PC-3 (cell line): Measurements from ENCODE around the gene ADAP2. TPM values are rescaled to one million over a fixed set of nuclear protein-coding genes. Genes with fewer than 3 reads are reported as not detected.
"Not testable (repeated sequence)": the region's sequence is repeated elsewhere in the genome, so short reads cannot be mapped to it uniquely, and the experiment has no call there.

Experiments used
- ATAC-seq: fragments of 200-7000 bp; cut with Tn5 transposase; 2 replicates; pipeline ENCODE4 v1.9.1; 2020; ENCODE audit warnings: mild to moderate bottlenecking, moderate library complexity
- BruUV-seq: library from RNA; stranded (reverse); fragments of 400-500 nt; replicated peaks from 2 replicates; lab custom pipeline; 2021; lab: Mats Ljungman, UMichigan
- CTCF ChIA-PET: fragments of 300-600 bp; sonication (Branson Sonifier 250); formaldehyde crosslinking; loops from one replicate; lab custom pipeline; 2022; ENCODE audit warnings: antibody characterized with exemption; lab: Charles Lee
- POLR2A ChIA-PET: fragments of 300-600 bp; sonication (Branson Sonifier 250); formaldehyde crosslinking; loops from one replicate; lab custom pipeline; 2022; ENCODE audit warnings: antibody characterized with exemption; ENCODE audit not compliant: unreplicated experiment; lab: Charles Lee
- DNase-seq: peaks from one replicate; pipeline ENCODE4 v3.0.0-alpha.2; 2015
- H2AFZ ChIP-seq: fragments of 300-600 bp; sonication (generic); 2 replicates; pipeline ENCODE4 v1.6.0; 2016; ENCODE audit warnings: antibody characterized with exemption, low read length
- H3F3A ChIP-seq: fragments of 300-600 bp; sonication (generic); one replicate; pipeline ENCODE4 v1.6.0; 2017; ENCODE audit warnings: antibody characterized with exemption, low read length, control low read depth, mild to moderate bottlenecking; ENCODE audit not compliant: unreplicated experiment
- H3K27ac ChIP-seq: fragments of 300-600 bp; sonication (generic); 2 replicates; pipeline ENCODE4 v1.5.1; 2016; ENCODE audit warnings: mild to moderate bottlenecking, low read length
- H3K27me3 ChIP-seq: fragments of 300-600 bp; sonication (generic); 2 replicates; pipeline ENCODE4 v1.6.1; 2016; ENCODE audit warnings: low read length, mixed read lengths
- H3K36me3 ChIP-seq: fragments of 300-600 bp; sonication (generic); 2 replicates; pipeline ENCODE4 v1.6.1; 2016; ENCODE audit warnings: low read depth, mixed run types, low read length, mixed read lengths
- H3K4me1 ChIP-seq: fragments of 300-600 bp; sonication (generic); 2 replicates; pipeline ENCODE4 v1.5.1; 2016; ENCODE audit warnings: low read length; ENCODE audit not compliant: insufficient read depth
- H3K4me2 ChIP-seq: fragments of 300-600 bp; sonication (generic); 2 replicates; pipeline ENCODE4 v1.6.0; 2016; ENCODE audit warnings: low read length
- H3K4me3 ChIP-seq: fragments of 300-600 bp; sonication (generic); 2 replicates; pipeline ENCODE4 v1.5.1; 2016; ENCODE audit warnings: mild to moderate bottlenecking, low read length, mixed read lengths
- H3K79me2 ChIP-seq: fragments of 300-600 bp; sonication (generic); 2 replicates; pipeline ENCODE4 v1.6.1; 2017; ENCODE audit warnings: low read length, mixed read lengths
- H3K9ac ChIP-seq: fragments of 300-600 bp; sonication (generic); 2 replicates; pipeline ENCODE4 v1.6.0; 2016; ENCODE audit warnings: mild to moderate bottlenecking, low read length
- H3K9me2 ChIP-seq: fragments of 300-600 bp; sonication (generic); replicated peaks from 2 replicates; pipeline ENCODE4 v1.6.1; 2016; ENCODE audit warnings: mixed run types, low read length, mixed read lengths
- H3K9me3 ChIP-seq: fragments of 300-600 bp; sonication (generic); 2 replicates; pipeline ENCODE4 v1.6.1; 2016; ENCODE audit warnings: low read length, mixed read lengths
- H4K20me1 ChIP-seq: fragments of 300-600 bp; sonication (generic); 2 replicates; pipeline ENCODE4 v1.6.1; 2016; ENCODE audit warnings: low read length, mixed read lengths
- EZH2 ChIP-seq: fragments of 300-600 bp; sonication (generic); IDR thresholded peaks from one replicate; pipeline ENCODE4 v1.6.1; 2017; ENCODE audit warnings: antibody characterized with exemption, mild to moderate bottlenecking, low read length; ENCODE audit not compliant: unreplicated experiment
- EZH2phosphoT487 ChIP-seq: fragments of 300-600 bp; sonication (generic); IDR thresholded peaks from 2 replicates; pipeline ENCODE4 v1.6.1; 2018; ENCODE audit warnings: mild to moderate bottlenecking, antibody characterized with exemption, low read length, borderline replicate concordance
- intact Hi-C: fragments of 100-400 bp; cut with micrococcal nuclease; formaldehyde crosslinking; loops from 2 replicates; pipeline ENCODE4 v1.9.0; 2023
- total RNA-seq: library from RNA; depleted of rRNA; stranded (reverse); fragments of >200 nt; gene quantifications from 2 replicates; pipeline ENCODE4 v1.2.3, GENCODE V29; 2014
- TF ChIP-seq, protein P1 (sequence below): fragments of 300-600 bp; sonication (generic); conservative IDR thresholded peaks from 2 replicates; pipeline ENCODE4 v1.5.1; 2017; ENCODE audit warnings: antibody characterized with exemption, low read depth, mild to moderate bottlenecking, low read length

Gene ADAP2
- total RNA-seq, 1 experiment from 2014 or later, result 2.5 TPM

GRCh38 chr17:30930495-30930894 lies 8.8 kb downstream of the ADAP2 start:
- Histone ChIP-seq H3K27me3 (no peaks in the 10 kb centered on the region), H3K9me2 (no peaks in the 10 kb centered on the region), H3K36me3 (no peaks in the 10 kb centered on the region), H3K4me2 (no peak overlapping the region), H3K9me3 (no peaks in the 10 kb centered on the region), H3K9ac (no peak overlapping the region), H3K79me2 (no peaks in the 10 kb centered on the region), H3K4me1 (no peaks in the 10 kb centered on the region), H3K27ac (no peak overlapping the region), H4K20me1 (no peaks in the 10 kb centered on the region), H2AFZ (no peak overlapping the region), H3F3A (no peaks in the 10 kb centered on the region), H3K4me3 (no peak overlapping the region)
- ChIA-PET CTCF (no interaction called here), POLR2A (no interaction called here)
- BruUV-seq, result no TSS peak
- ATAC-seq, result no peak
- TF ChIP-seq EZH2phosphoT487 (no peak), EZH2 (no peak)
- TF ChIP-seq, protein P1, sequence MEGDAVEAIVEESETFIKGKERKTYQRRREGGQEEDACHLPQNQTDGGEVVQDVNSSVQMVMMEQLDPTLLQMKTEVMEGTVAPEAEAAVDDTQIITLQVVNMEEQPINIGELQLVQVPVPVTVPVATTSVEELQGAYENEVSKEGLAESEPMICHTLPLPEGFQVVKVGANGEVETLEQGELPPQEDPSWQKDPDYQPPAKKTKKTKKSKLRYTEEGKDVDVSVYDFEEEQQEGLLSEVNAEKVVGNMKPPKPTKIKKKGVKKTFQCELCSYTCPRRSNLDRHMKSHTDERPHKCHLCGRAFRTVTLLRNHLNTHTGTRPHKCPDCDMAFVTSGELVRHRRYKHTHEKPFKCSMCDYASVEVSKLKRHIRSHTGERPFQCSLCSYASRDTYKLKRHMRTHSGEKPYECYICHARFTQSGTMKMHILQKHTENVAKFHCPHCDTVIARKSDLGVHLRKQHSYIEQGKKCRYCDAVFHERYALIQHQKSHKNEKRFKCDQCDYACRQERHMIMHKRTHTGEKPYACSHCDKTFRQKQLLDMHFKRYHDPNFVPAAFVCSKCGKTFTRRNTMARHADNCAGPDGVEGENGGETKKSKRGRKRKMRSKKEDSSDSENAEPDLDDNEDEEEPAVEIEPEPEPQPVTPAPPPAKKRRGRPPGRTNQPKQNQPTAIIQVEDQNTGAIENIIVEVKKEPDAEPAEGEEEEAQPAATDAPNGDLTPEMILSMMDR, result no peak
- DNase-seq, result no peak
- intact Hi-C loops, result no loop called here

- H3K9me3 ChIP-seq, BruUV-seq, H3K79me2 ChIP-seq, H3K4me2 ChIP-seq, H3K4me1 ChIP-seq, ATAC-seq, POLR2A ChIA-PET, H3F3A ChIP-seq, H3K36me3 ChIP-seq, H3K27ac ChIP-seq, CTCF ChIA-PET, H3K9me2 ChIP-seq, DNase-seq, intact Hi-C loops, H2AFZ ChIP-seq, H3K27me3 ChIP-seq, H3K4me3 ChIP-seq, H3K9ac ChIP-seq, H4K20me1 ChIP-seq: not testable (repeated sequence)
These were observed 9.8 kb downstream of the ADAP2 start for GRCh38 chr17:30931582-30931981.

DNA sequence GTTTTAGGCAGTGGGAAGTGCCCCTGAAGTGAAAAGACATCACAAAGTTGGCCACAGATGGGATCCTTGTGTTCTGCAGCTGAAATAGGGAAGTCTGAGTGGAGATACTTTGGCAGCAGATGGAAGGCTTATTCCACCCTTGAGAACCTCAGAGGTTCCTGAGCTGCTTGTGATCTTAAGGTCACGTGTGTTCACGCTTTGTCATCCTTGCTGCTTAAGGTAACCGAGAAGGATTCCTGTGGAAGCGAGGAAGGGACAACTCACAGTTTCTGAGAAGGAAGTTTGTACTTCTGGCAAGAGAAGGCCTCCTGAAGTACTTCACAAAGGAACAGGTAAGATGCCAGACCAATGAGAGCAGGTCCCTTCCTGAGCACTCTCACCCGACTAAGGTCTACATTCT lies 12.2 kb downstream of the ADAP2 start:
- POLR2A ChIA-PET, result no interaction called here
- Histone ChIP-seq H3F3A (no peaks in the 10 kb centered on the region), H3K4me2 (no peak overlapping the region), H3K4me3 (no peak overlapping the region), H3K27me3 (no peaks in the 10 kb centered on the region), H4K20me1 (no peaks in the 10 kb centered on the region), H3K9ac (no peak overlapping the region), H3K27ac (no peak overlapping the region), H2AFZ (no peak overlapping the region), H3K9me2 (no peaks in the 10 kb centered on the region), H3K36me3 (no peaks in the 10 kb centered on the region), H3K9me3 (no peaks in the 10 kb centered on the region), H3K4me1 (no peaks in the 10 kb centered on the region), H3K79me2 (no peaks in the 10 kb centered on the region)
- intact Hi-C loops, result no loop called here
- BruUV-seq, result no TSS peak
- no peak for ATAC-seq
- TF ChIP-seq, protein P1, result no peak
- TF ChIP-seq EZH2phosphoT487 (no peak), EZH2 (no peak)
- CTCF ChIA-PET, result interaction anchor here (0.5 kb wide), 1 partner anchor 1075 kb away, joined by 3 read pairs; no protein-coding TSS in a partner anchor
- no peak for DNase-seq
